Activated CD4-positive, alpha-beta T cell treated with anti-CD3 and anti-CD28 coated beads for 24 hours (primary cell): ENCODE data around the gene OPALIN.
A peak's percentile ranks its signal among the peaks of the same experiment; 100 is the strongest.

Source experiments
- DNase-seq, 2 donors: peaks; one replicate each; pipeline ENCODE4 v3.0.0-alpha.2; 2020; ENCODE audit warnings: low read depth in 2 of 2

Gene OPALIN

GRCh38 chr10:96358851-96359540, at the start of gene OPALIN:
OPALIN (minus strand) TSS chr10:96359002; CDS start chr10:96358896, 106 bp downstream.
- DNase-seq = no peak

DNA sequence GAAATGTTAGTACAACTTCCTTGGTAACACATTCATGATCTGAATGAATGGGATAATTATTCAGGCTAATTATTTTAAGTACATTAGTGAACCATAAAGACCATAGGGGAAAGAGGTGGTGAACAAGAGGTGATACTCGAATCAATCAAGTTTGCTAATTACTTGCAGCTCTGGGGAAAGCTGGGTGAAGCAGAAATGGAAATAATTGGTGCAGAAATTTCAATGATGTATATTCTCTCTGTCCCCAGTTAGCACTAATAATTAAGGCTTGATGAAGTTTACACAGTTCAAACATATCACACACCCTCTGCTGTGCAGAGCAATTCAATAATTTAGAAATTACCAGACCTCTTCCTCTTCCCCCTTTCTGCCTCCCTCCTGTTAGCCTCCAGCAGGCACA, 49.4 kb upstream of the OPALIN start:
- DNase-seq = no peak

DNA sequence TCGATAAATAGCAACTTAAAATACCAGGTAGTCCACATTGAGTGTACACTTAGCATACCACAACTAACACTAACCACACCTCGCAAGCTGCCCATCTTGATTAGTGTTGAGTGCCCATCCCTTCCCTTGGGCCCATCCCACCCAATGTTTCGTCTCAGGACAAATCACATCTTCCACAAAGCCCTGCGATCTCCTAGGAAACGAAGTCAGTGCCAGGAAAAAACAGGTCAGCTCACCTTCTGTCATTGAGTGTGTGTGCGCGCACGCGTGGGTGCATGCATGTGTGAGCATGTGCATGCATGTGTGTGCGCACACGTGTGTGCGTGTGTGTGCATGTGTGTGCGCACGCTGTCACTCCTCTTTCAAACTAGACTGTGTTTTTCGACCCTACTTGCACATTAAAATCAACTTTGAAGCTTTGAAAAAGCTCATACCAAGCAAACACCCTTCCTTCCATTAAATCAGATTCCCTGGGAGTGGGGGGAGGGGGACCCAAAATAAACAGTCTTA, 48.8 kb upstream of the OPALIN start:
- DNase-seq = no peak

GRCh38 chr10:96406091-96406490, 47.3 kb upstream of the OPALIN start:
- DNase-seq = no peak

DNA sequence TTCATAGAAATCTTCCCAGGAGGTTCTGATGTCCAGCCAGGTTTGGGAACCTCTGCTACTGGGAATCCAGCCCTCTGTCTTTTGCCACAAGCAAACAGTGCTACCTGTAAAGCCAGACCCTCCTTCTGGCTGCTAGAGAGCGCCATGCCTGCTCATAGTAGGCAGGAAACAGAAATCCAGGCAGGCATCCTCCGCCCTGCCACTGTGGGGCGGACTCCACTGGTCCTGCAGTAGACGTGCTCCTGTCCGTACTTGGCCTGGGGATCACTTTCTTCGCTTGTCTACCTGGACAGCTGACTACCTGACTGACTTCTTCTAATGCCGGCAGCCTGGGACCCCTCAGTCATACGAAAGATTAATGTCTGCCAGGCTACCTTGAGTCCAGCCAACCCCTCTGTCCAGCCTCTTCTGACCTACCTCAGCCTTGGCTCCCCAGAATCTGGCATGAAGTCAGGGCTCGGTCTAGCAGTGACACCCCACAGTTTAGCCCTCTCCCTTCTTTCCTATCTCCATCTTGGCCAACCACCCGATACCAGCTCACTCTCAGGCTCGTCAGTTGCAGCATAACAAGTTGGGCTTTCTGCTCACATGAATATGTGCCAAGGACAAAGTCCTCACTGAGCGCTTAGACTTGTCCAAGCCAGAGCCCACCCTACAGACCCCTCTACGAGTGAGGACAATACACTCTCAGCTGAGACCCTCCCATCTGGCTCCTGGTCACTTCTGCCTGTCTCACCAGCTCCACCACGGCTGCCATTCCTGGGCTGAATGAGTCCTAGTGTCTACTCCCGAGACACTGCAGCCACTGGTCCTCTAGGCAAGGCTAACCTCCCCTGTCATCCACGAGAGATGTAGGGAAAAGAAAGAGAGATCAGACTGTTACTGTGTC, 43.9 kb upstream of the OPALIN start:
- DNase-seq = no peak

DNA sequence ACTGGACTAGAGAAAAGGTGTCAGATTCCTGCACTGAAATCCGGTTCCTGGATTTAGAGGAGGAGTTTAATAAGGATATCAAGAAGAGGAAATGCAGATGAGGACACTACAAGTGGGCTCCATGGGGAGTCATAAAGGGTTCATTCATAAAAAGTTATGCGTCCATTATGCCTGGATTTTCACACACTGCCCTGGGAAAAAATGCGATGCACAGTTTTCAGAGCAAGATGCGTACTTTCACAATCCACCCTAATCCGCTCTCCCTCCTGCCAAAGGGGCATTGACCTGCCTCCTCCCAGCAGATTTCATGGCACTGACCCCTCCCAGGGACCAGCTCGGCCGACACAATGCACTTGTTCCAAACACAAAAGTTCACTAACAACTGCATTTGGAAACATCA, 42.2 kb upstream of the OPALIN start:
- no peak for DNase-seq

DNA sequence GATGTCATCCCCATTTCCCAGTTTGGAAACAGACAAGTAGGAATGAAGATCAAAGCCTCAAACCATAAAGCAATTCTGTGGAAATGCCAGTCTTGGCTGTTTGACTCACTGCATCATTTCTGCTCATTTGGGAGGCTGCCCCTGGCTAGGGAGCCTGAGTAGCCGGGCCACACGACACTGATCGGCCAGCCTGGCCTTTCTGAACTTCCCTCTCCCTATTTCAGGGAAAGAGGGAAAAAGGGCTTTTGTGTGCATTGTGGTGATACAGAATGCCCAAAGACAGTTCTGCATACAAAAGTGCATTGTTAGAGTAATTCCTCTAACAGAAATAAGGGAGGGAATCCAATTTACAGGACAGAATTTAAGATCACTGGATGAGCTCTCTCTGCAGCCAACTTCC, 41.7 kb upstream of the OPALIN start:
- DNase-seq = no peak

DNA sequence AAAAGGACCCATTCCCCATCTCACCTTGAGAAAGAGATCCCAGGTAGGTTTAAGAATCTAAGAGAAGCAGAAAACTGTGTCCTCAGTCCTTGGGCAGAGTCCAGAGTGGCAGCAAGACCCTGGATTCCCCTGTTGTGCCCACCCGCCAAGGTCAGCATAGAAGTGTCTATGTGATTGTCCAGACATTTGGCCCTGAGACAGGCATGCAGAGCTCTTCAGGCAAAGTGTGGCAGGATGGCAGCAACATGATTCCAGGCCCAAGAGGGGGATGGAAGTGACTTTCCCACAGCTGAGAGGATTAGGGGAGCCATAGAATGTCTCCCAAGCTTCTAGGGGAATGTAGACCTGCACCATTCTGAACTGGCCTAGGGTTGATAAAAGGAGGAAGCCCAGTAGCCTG, 39.1 kb upstream of the OPALIN start:
- no peak for DNase-seq

- DNase-seq = peak; percentile 21 to 30
These were observed 37.4 kb upstream of the OPALIN start for GRCh38 chr10:96395931-96396877.

- no peak for DNase-seq
These were observed 31.7 kb upstream of the OPALIN start for GRCh38 chr10:96390460-96390864.

DNA sequence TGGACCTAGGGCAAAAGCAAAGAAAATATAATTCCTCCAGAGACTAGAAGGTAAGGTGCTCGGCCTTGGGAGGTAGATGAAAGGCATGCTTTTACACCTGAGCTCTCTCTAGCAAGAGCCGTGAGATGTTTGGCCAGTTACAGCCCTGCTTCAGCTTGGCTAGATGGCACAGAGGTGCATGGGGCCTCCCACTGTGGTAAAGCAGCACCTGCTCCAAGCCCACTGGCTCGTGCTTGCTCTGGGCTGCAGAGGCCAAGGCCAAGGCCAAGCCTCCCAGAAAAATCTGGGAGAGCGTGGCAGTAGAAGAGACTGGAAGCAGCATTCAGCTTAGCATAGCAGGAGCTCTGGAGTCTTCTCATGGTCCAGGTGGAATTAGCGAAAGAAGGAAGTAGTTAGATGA, 31.0 kb upstream of the OPALIN start:
- DNase-seq = no peak

DNA sequence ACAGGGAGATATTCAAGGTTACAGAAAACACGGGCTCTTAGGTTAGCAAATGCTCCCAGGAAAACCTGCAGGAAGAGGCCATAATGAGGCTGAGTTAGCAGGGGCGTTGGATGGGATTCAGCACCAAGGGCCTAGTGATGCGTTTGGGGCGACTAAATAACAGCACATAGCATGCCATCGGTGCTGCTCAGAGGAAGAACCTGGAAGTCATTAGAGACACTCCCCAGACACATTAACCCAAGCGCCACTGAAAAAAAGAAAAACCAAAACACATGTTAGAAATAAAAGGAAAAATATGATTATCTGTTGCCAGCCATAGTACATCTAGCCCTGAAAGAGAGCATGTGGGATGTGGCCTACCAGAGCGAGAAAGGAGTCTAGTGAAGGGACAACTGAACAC, 28.8 kb upstream of the OPALIN start:
- DNase-seq = no peak

DNA sequence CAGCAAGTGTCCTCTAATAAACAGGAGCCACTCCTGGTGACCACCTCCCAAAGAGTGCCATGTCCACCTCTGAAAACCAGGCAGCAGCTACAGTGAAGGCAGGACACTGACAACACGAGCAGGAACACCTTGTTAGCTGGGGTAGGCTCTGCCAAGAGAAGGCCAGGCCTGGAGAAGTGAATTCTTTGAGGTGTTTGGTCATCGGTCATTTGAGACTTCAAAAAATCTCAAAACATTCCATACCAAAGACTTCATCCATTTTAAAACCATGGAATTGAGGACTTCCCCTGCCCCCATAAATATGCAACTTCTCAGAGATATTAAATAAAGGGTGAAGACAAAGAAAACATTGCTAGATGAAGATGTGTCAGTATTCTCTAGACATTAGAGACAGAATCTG, 28.4 kb upstream of the OPALIN start:
- no peak for DNase-seq

- no peak for DNase-seq
These were observed 25.7 kb upstream of the OPALIN start for GRCh38 chr10:96384506-96384905.

GRCh38 chr10:96380821-96381220, 22.0 kb upstream of the OPALIN start:
- no peak for DNase-seq

- DNase-seq = no peak
These were observed 21.0 kb upstream of the OPALIN start for GRCh38 chr10:96379758-96380157.

- no peak for DNase-seq
These were observed 19.9 kb upstream of the OPALIN start for GRCh38 chr10:96378741-96379140.

DNA sequence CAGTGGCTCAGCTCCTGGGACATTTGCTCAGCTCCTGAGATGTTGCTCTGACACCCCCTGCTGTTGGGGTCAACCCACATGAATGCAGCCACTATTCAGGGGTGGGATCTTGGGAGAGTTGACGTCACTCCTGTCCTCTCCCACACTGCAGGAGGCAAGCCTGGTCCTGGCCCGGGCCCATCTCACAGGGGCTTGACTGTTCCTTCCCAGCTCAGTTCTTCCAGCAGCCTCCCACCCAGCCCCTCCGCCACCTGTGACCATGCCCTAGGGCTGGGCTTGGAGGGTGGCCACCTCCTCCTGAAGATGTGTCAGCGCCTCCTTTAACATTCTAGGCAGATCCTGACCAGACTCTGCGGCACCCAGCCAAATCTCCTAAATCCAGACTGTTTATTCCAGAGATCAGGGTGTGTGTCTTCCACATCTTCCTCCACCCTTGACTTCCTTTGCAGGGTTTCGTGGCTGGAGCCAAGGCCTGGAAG, 19.1 kb upstream of the OPALIN start:
- no peak for DNase-seq

DNA sequence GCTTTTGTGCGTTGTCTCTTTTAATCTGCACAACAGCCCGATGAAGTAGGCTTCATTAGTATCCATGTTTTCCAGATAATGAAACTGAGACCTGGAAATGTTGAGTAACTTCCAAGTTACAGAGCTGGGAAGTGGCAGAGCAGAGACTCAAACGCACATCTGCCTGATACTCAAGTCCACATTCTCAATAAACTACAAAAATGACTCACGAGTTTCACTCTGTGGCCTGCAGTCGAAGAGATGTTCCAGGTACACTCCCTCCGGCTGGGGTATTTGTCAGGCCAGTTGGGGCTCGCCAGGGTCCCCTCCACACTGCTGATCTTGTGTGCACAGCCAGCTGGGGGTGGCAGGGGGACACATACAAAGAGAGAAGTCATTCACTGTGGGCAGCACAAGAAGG, 17.7 kb upstream of the OPALIN start:
- no peak for DNase-seq

GRCh38 chr10:96374985-96375830, 16.4 kb upstream of the OPALIN start:
- peak; percentile 63 to 69 for DNase-seq

DNA sequence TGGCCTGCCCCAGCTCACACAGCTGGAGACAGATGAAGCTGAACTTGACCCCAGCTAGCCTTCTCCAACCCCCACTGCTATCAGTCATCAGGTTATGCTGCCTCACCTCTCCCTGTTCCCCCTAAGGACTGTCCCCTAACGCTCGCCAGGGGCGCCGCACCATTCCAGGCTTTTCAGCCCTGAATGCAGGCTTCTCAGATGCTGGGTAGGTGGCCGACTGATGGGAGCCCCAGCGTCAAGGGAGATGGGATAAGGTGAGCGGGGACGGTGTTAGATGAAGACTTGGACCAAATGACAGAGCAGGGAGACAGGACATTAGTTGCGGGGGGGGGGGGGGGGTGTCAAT, 15.8 kb upstream of the OPALIN start:
- DNase-seq = no peak
